Pancreas (tissue), 10 donors: ENCODE data around the gene HOXA6. TPM values are rescaled to one million over a fixed set of nuclear protein-coding genes. Genes with fewer than 3 reads are reported as not detected.

ENCODE experiments used
- ATAC-seq, 4 donors: fragments of 200-7000 bp; cut with Tn5 transposase; one replicate each; pipeline versions ENCODE4 v1.8.0 to v1.9.1; 2020; ENCODE audit warnings: mild to moderate bottlenecking in 4 of 4, moderate library complexity in 4 of 4
- DNase-seq, 6 donors: peaks; one replicate each; pipeline ENCODE4 v3.0.0-alpha.2; 2020
- FAIRE-seq: peaks from 2 replicates; lab custom pipeline; 2012; peaks lifted over from hg19 to GRCh38; lab: Jason Lieb, UNC
- H3K27ac ChIP-seq, 4 donors: fragments of 200-600 bp; sonication (generic); 1 replicate in 3 of 4; 2 replicates in 1 of 4; pipeline versions ENCODE4 v1.5.0 to v1.8.0; 2020
- H3K27me3 ChIP-seq, 4 donors: fragments of 200-600 bp; one replicate each; pipeline ENCODE4 v1.8.0; 2021
- H3K36me3 ChIP-seq, 3 donors: fragments of 200-600 bp; sonication (generic) in 1 of 3; one replicate each; pipeline versions ENCODE4 v1.5.0 to v1.8.0; 2020 to 2021
- H3K4me1 ChIP-seq, 3 donors: fragments of 200-600 bp; one replicate each; pipeline ENCODE4 v1.8.0; 2021
- H3K4me3 ChIP-seq, 4 donors: fragments of 200-600 bp; sonication (generic) in 2 of 4; one replicate each; pipeline versions ENCODE4 v1.5.0 to v1.8.0; 2020 to 2021
- H3K9me3 ChIP-seq, 4 donors: fragments of 200-600 bp; one replicate each; pipeline ENCODE4 v1.8.0; 2021
- CTCF ChIP-seq, 4 donors: fragments of 200-600 bp; sonication (generic) in 3 of 4; IDR thresholded peaks; one replicate each; pipeline versions ENCODE4 v1.5.0 to v1.8.0; 2021; ENCODE audit warnings: antibody characterized with exemption in 4 of 4
- WGBS, 2 donors: extraction: QIAGEN DNeasy Blood & Tissue Kit; methylation state at CpG; one replicate each; pipeline ENCODE4 v1.1.7; 2013; 5-methylcytosine and 5-hydroxymethylcytosine counted together
- intact Hi-C, 3 donors: fragments of 100-400 bp; cut with DNase I; formaldehyde crosslinking; loops; one replicate each; pipeline versions ENCODE4 v1.11.1 to v1.14.2; 2022
- polyA plus RNA-seq, 2 donors: library from polyadenylated mRNA; stranded (reverse); fragments of 200-250 nt; gene quantifications; one replicate each; pipeline ENCODE4 v1.2.3, GENCODE V29; 2013
- total RNA-seq, 6 donors: library from RNA; stranded (reverse); fragmentation: NEBNext Ultra II Directional in 4 of 6; extraction: Animal tissue kit (Norgen Biotek cat#: 25700) in 4 of 6; gene quantifications; one replicate each; pipeline versions ENCODE4 v1.2.1 to v1.2.4, GENCODE V29; 2021 to 2023
- donor health status: healthy with polysubstance abuse.
- donor health status: DM: no; HTN: no; CAD: no; lungs with moderate emphysema.
- donor health status: DM: no; HTN: no; CAD: no.
- donor health status: control.
- donor health status: control.
- donor health status: Bipolar disorder and iron deficiency.
- donor health status: DM: yes; HTN: yes; CAD: no.
- donor health status: DM: no; HTN: no; CAD: no.
- donor health status: DM: no; HTN: no; CAD: no.
- donor health status: DM: yes; HTN: yes; CAD: no.

Gene HOXA6
- total RNA-seq (under 1 TPM in 1 of 6 donors, not detected in 5; 0.34 TPM), polyA plus RNA-seq (under 1 TPM in 1 of 2 donors, not detected in 1; 0.12 TPM)

- DNase-seq (peak in 3 of 6 donors; percentile 62 to 77 (median 70)), FAIRE-seq (no peak), ATAC-seq (peak in 2 of 4 donors; percentile 22 to 45)
- intact Hi-C loops: no loop called here
- Histone ChIP-seq H3K4me1 (peaks cover 0 to 15% (median 4%) of the 10 kb centered on the region in 3 donors), H3K27ac (no peak within 1 kb of the TSS), H3K36me3 (no peaks in the 10 kb centered on the region), H3K4me3 (peak within 1 kb of the TSS in 3 of 4 donors; percentile 5 to 37 (median 24)), H3K27me3 (peaks cover 10 to 73% (median 27%) of the 10 kb centered on the region in 4 donors), H3K9me3 (no peaks in the 10 kb centered on the region)
- TF ChIP-seq CTCF (IDR thresholded peaks at IDR 0.05): no peak
- WGBS, 2 donors: 9% methylated on average over 62 to 63 of the region's 63 CpGs
Measured at GRCh38 chr7:27147199-27148030, at the start of gene HOXA6. TSS of gene HOXA6 (minus strand) at chr7:27147774. CDS start at chr7:27147749, 25 bp downstream.

- no peaks in the 10 kb centered on the region for H3K9me3 ChIP-seq
- peaks cover 0 to 17% (median 6%) of the 10 kb centered on the region in 3 donors for H3K4me1 ChIP-seq
- peak; percentile 15 to 69 (median 60) for TF ChIP-seq CTCF (IDR thresholded peaks at IDR 0.05)
- H3K36me3 ChIP-seq: no peaks in the 10 kb centered on the region
- ATAC-seq (peak in 3 of 4 donors; percentile 48 to 63 (median 63)), FAIRE-seq (peak; percentile 29), DNase-seq (peak in 5 of 6 donors; percentile 47 to 90 (median 71))
- H3K27ac ChIP-seq: no peak overlapping the region
- H3K27me3 ChIP-seq: peaks cover 0 to 88% (median 41%) of the 10 kb centered on the region in 4 donors
- no peak overlapping the region for H3K4me3 ChIP-seq
- WGBS, 2 donors: 3 to 4% methylated on average over 6 of the region's 6 CpGs
- intact Hi-C loops: loop anchor here in 2 of 3 donors (10.0 kb wide), 2 partner anchors 728 to 828 kb away; no protein-coding TSS in a partner anchor
Measured at GRCh38 chr7:27196287-27196767, 48.8 kb upstream of the HOXA6 start.

GRCh38 chr7:27194686-27195379 lies 47.3 kb upstream of the HOXA6 start:
- intact Hi-C loops: loop anchor here in 2 of 3 donors (10.0 kb wide), 2 partner anchors 730 to 830 kb away; no protein-coding TSS in a partner anchor
- peak in 1 of 6 donors; percentile 30 for DNase-seq
- H3K4me3 ChIP-seq: no peak overlapping the region
- 23 to 34% methylated on average over 9 of the region's 9 CpGs for WGBS, 2 donors
- no peaks in the 10 kb centered on the region for H3K36me3 ChIP-seq
- no peak overlapping the region for H3K27ac ChIP-seq
- no peak for ATAC-seq
- H3K27me3 ChIP-seq: peaks cover 4 to 91% (median 44%) of the 10 kb centered on the region in 4 donors
- no peak for FAIRE-seq
- no peaks in the 10 kb centered on the region for H3K9me3 ChIP-seq
- TF ChIP-seq CTCF (IDR thresholded peaks at IDR 0.05): no peak
- peaks cover 0 to 12% (median 0%) of the 10 kb centered on the region in 3 donors for H3K4me1 ChIP-seq

- DNase-seq: no peak
- no peaks in the 10 kb centered on the region for H3K9me3 ChIP-seq
- no peak overlapping the region for H3K4me3 ChIP-seq
- H3K4me1 ChIP-seq: peaks cover 0 to 8% (median 0%) of the 10 kb centered on the region in 3 donors
- WGBS, 2 donors: 42 to 48% methylated on average over 2 of the region's 2 CpGs
- ATAC-seq: no peak
- H3K27ac ChIP-seq: no peak overlapping the region
- no peak for FAIRE-seq
- H3K27me3 ChIP-seq: peaks cover 4 to 91% (median 45%) of the 10 kb centered on the region in 4 donors
- no peaks in the 10 kb centered on the region for H3K36me3 ChIP-seq
- intact Hi-C loops: loop anchor here in 2 of 3 donors (10.0 kb wide), 2 partner anchors 731 to 831 kb away; no protein-coding TSS in a partner anchor
- TF ChIP-seq CTCF (IDR thresholded peaks at IDR 0.05): no peak
Measured at GRCh38 chr7:27194002-27194352, 46.4 kb upstream of the HOXA6 start.
